ENCODE data around the gene IGFL2.

GRCh38 chr19:46186717-46187101 is 38.7 kb downstream of the IGFL2 start:
- TF ChIP-seq, protein P1, sequence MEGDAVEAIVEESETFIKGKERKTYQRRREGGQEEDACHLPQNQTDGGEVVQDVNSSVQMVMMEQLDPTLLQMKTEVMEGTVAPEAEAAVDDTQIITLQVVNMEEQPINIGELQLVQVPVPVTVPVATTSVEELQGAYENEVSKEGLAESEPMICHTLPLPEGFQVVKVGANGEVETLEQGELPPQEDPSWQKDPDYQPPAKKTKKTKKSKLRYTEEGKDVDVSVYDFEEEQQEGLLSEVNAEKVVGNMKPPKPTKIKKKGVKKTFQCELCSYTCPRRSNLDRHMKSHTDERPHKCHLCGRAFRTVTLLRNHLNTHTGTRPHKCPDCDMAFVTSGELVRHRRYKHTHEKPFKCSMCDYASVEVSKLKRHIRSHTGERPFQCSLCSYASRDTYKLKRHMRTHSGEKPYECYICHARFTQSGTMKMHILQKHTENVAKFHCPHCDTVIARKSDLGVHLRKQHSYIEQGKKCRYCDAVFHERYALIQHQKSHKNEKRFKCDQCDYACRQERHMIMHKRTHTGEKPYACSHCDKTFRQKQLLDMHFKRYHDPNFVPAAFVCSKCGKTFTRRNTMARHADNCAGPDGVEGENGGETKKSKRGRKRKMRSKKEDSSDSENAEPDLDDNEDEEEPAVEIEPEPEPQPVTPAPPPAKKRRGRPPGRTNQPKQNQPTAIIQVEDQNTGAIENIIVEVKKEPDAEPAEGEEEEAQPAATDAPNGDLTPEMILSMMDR (IDR thresholded peaks at IDR 0.05), result no peak
- TF ChIP-seq POLR2A (IDR thresholded peaks at IDR 0.05), result no peak

Measured in lower leg skin (tissue), 3 donors.